Brain pericyte (primary cell): ENCODE measurements around the gene ACOT12.

Experiments used
- DNase-seq: peaks from one replicate; pipeline ENCODE4 v3.0.0-alpha.2; 2012; ENCODE audit warnings: low read depth, low spot score

The ACOT12 gene

DNA sequence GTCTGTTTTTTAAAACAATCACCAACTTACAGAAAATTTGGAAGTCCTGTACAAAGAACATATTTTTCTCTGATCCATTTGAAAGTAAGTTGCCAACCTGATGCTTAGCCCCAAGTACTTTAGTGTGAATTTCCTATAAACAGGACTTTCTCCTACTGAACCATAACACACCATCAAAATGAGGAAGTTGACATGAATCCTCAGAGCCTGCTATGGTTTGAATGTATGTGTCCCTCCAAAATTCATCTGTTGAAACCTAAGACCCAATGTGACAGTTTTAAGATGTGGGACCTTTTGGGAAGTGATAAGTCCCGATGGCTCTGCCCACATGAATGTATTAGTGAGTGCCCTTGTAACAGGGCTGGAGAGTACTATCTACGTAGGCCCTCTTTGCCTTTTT lies 6.4 kb upstream of the ACOT12 start:
- DNase-seq = no peak

DNA sequence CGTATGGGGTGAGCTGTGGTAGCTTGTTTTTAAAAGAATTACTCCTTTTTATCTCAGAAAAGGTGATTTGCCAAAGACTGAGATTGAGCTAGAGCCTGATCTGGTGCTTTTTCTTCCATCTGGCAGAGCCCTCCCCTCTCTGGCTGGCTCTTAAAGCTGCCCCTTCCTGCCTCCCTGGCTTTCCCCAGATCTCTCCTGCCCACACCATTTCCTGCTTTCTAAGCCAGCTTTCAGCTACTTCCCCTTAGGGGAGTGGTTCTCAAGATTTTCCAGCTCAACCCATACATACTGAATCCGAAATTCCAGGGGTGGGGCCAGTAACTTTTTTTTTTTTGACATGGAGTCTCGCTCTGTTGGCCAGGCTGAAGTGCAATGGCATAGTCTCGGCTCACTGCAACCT lies 4.8 kb upstream of the ACOT12 start:
- DNase-seq = no peak

DNA sequence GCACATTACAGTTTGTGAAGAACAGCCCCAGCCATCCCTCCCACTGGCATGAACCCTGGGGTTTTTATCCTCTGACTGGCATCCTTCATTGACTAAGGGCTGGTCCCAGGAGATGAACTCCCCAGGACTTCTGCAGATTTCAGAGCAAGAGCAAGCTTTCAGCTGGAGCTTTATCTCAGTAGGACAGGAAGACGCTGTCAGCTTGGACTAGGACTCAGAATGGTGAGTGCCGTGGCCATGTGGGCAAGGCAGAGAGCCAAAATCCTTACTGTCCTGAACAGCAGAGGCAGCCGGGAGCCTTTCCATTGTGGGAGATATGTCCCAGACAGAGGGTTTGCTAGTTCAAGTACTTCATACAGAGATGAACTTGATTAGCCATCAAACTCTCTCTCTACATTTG lies 3.2 kb upstream of the ACOT12 start:
- no peak for DNase-seq

DNA sequence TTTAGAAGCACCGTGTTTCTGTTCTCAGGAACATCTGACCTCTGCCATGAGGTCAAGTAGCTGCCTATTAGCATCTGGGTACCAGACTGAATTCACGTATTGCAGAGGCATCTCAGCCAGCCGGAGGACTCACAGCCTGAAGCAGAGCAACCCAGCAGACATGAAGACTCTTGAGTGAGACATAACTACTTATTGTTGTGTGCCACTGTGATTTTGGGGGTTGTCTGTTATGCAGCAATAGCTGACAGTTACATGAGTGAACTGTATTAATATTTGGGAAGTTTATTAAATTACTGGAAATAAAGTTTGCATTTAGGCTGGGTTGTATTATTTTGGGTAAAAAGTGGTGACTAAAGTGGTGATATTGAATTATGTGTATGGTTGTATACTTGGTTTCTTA lies 1.3 kb upstream of the ACOT12 start:
- no peak for DNase-seq

DNA sequence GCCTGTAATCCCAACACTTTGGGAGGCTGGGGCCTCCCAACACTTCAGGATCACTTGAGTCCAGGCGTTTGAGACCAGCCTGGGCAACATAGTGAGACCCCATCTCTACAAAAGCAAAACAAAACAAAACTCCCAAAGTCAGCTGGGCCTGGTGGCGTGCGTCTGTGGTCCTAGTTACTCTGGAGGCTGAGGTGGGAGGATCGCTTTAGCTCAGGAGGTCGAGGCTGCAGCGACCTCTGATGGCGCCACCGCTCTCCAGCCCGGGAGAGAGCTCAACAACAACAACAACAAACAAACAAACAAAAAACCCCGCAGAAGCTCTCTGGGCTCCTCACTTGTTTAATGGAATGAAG lies 528 bp downstream of the ACOT12 start:
- DNase-seq = no peak

DNA sequence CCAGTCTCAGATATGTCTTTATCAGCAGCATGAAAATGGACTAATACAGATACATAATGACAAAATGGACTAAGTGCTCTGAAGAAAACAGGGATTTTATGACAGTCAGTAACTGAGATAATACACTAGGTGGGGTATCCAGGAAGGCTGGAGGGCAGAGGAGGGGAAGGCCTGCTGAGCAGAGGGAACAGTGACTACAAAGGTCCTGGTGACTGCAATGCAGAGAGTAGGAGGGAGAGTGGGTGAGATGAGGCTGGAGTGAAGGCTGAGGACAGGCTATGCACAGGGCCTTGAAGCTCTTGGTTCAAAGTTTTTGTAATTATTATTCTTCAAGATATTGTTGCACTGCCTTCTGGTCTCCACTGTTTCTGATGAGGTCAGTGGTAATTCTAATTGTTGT lies 4.9 kb downstream of the ACOT12 start:
- no peak for DNase-seq

DNA sequence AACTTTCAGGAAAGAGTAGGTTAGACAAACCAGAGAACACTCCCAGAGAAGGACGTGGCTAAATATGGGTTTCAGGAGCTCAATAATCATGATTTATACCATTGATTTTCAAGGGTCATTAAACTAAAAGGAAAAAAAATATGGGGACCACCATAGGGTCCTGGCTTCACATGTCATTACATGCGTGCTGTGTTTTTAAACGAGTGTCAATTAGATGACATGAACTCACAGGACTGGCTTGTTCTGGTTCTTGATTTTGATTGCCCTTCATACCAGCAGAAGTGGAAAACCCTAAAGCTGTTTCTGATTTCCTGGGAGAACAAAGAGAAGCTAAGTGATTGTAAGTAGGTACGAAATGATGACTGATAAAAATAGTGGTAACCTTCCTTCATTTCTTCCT lies 5.8 kb downstream of the ACOT12 start:
- DNase-seq = no peak

DNA sequence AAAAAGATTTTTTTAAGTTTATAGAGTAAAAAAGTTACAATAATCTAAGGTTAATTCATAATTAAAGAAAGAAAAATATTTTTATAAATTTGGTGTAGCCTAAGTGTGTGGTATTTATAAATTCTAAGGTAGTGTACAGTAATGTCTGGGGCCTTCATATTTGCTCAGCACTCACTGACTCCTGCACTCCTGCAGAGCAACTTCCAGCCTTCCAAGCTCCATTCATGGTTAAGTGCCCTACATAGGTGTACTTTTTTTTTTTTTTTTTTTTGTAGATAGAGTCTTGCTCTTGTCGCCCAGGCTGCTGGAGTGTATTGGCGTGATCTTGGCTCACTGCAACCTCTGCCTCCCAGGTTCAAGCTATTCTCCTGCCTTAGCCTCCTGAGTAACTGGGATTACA lies 10.1 kb downstream of the ACOT12 start:
- no peak for DNase-seq

DNA sequence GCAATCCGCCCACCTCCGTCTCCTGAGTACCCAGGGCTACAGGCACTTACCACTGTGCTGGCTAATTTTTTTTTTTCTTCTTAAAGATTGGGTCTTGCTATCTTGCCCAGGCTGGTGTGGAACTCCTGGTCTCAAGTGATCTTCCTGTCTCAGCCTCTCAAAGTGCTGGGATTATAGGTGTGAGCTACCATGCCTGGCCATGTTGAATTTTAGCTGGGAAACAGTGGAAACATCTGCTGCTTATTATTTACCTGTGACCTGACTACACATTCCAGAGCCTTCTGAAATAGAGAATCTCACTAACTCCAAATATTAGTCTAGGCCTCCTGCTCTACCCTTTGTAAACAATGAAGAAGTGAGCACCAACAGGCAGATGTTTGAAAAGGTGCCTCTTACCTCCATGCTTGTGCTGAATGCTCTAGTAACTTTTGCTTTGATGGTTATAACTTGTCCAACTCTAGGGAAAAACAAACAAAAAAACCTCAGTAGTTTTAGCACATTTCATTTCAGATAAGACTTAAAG lies 22.5 kb downstream of the ACOT12 start:
- no peak for DNase-seq

DNA sequence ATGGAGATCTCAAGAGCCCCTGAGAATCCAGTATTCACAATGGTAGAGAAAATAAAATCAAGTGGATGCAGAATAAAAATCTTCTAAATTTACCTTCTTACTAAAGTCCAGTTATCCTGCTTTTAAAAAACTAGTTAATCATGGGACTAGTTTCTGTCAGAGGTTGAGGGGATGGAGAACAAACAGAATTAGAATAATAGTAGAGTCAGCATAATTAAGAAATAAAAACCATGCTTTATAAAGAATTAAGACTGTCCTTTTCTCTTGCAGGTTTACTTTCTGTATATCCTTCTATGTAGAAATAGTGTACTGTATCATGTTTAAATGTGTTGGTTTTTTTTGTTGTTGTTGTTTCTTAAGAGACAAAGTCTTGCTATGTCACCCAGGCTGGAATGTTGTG lies 23.0 kb downstream of the ACOT12 start:
- no peak for DNase-seq

DNA sequence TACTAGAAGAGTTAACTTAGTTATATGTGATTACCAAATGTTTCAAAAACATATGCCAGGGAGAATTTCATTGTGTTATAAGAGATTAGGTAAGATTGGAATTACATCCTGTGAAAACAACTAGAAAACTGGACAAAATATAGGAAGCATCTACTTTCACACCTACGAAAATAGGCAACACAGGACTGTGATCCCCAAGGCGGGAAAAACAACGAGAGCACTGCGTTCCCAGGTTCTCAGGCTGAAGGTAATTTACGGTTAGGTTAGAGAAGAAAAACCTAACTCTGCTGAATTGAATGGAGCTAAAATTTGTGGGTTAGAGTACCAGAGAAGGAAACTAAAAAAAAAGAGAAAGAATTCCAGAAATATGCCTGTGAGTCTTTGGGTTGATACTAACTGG lies 28.4 kb downstream of the ACOT12 start:
- no peak for DNase-seq

DNA sequence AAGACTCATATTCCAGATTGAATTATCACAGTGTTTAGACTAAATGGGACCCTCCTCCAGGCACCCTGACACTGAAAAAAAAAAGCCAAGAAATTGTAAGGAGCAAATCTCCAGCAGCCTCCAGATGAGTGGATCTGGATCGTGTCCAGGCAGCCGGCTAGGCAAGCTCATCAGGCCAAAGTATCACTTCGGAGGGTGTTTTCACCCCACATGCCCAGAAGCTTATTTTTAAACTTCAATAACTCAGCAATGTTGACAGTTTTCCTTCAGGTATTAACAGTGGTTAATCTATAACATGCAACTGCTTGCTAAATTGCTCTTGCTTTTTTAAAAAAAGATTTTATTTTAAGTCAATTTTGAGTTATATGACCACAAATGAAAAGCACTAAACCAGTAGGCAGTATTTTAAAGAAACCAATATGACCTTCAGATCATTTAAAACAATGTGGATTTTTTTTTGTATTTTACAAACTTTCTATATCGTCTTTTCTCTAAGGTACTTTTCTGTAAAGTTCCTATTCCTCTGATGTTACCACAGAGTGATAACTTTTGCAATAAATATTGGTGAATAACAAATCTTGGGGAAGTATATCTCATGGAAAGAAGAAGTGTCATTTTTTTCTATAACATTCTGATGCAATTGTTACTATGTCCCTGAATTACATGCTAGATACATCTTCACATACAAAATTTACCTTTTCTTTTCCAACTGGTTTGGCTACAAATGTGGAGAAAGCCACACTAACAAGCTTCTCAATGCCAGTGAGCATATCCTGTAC lies 30.7 kb downstream of the ACOT12 start:
- DNase-seq = no peak

DNA sequence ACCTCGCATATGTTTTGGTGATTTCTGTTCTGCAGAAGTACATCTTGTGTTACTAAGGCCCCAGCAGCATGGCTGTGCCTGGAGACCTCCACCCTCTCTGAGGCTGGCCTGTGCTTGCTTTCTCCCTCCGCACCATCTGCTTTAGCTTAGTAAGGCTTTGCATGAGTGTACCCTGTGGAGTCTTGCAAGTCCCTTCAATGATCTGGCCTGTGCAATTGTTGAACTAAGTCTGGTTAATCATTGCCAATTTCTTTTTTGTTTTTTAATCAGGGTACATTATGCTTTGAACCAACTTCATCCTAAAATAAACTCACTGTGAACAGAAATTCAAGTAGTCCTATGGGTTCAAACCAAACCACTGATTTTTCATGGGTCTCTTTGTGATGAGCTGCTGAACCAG lies 32.3 kb downstream of the ACOT12 start:
- DNase-seq = no peak

DNA sequence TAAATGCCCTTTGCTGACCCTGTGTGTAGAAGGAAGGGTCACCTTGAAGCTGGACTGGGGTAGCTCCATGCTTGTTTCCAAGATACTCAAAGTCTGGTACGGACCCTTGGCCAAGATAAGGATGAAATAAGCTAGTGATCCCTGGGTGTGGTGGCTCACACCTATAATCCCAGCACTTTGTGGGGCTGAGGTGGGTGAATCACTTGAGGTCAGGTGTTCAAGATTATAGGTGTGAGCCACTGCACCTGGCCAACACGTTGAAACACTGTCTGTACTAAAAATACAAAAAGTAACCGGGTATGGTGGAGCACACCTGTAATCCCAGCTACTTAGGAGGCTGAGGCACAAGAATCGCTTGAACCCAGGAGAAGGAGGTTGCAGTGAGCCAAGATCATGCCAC lies 33.3 kb downstream of the ACOT12 start:
- DNase-seq = no peak

DNA sequence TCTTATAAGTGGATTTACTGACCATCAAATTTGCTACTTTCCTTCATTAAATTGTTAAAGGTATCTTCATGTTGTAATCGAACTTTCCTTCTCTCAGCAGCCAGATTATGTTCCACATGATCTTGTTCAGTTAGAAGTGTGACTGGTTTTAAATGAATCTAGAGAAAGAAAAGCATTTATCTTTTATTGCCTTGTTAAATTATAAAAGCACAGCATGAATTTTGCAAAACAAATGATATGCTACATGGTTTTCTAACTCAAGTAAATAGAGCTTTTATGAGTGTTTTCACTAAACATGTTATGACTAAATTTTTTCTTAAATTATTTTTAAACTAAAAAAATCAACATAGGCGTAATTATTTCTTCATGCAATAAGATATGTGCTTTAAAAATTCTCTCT lies 34.1 kb downstream of the ACOT12 start:
- DNase-seq = no peak

DNA sequence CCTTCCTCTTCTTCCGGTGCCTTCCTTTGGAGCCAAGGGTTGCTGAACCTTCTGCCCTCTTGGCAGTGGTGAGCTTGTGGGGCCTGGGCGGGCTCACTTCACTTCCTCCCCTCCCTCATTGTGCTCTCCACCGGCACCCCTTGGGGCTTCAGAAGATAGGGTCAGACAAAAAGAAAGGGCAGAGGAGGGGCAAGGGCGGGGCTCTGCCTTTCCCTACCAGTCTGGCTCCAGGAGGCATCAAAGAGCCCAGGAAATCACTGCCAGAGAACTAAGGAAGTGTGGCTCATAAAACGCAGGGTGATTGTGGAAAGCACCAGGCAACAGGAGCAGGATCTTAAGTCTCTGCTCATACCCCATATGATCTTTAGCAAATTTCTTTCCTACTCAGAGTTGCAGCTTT lies 34.8 kb downstream of the ACOT12 start:
- DNase-seq = no peak

DNA sequence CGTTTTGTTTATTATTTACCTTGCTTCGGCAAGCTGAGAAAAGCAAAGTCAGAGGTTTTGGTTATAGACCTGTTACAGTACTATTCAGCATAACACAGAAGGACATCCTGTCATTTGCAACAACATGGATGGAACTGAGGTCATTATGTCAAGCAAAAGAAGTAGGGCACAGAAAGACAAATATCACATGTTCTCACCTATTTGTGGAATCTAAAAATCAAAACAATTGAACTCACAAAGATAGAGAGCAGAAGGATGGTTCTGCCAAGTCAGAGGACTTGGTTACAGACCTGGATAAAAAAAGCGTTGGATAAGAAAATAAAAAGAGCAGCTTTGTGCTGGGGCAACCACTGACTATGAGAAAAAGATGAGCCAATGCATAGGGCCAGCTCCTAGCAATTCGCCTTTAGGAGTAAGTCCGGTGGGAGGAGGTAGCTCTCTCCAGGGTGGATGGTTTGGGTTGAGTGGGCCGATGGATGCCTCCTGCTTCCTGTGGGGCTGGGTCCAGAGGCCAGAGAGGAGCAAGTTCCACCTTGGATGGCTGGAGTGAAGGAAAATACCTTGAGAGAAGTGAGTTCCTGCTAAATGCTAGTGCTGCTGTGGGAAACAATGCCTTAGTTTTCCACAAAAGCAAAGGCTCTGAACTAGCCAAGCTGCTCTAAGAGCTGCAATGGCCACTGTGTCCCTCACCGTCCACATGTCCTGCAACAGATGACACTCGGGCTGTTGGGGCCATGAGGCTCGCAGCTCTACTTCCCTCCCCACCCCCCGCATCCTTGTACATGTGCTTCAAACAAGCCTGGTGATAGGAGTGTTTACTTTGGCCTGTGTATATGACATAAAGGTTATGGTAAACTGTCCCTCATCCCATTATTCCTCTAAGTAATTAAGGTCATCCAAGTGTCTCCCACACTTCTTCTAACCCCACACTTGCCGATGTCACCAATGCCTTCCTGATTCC lies 38.4 kb downstream of the ACOT12 start:
- DNase-seq = no peak

DNA sequence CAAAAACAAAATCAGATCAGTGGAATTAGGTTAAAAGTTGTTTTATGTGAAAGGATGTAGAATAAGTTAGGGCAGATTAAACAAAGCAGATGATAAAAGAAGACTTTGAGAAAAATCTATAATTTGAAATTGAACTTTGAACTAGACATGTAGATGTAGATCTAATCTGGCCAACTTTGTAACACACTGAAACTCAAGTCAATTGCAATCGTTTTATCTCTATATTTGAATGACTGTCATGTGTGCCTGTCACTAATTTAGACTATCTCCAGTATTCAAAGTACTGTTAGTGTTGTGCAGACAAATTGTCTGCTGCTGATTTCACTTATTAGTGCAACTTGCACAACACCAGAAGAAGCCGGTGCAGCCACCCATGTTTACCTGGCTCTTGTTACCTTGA lies 39.8 kb downstream of the ACOT12 start:
- DNase-seq = no peak

DNA sequence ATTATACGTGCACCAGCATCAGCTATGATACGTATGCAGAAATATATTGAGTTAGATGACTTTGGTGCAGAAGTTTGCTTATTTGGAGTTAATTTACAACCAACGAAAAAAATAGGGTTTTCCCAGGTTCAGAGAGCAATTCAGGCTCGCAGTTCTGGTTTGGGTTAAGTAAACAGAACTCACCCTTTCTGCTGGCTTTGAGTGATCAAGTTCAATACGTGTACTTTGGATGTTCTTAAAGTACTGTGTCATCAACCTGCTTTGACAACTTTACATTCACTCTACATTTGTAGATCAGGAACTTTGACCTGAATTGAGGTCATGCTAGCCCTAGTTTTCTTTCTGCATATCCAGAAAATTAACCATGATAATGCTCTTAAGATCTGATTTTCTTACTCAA lies 40.7 kb downstream of the ACOT12 start:
- no peak for DNase-seq

DNA sequence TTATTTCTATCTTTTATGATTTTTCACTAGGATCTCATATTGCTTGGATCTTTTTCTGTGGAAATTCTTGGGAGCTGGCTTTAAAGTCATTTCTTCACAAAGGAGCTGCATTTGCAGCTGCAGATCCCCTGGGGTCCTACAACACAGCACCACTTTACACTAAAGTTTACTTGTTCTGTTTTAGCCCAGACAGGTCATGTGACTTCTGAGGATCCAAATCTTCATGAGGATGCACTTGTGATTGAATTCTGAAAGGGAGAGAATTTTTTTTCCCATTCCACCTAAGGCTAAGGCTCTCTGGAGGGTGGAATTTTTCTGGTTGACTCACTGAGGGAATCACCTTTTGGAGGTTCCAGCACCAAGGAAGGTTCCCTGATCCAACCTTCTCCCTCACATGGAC lies 43.4 kb downstream of the ACOT12 start:
- DNase-seq = no peak

DNA sequence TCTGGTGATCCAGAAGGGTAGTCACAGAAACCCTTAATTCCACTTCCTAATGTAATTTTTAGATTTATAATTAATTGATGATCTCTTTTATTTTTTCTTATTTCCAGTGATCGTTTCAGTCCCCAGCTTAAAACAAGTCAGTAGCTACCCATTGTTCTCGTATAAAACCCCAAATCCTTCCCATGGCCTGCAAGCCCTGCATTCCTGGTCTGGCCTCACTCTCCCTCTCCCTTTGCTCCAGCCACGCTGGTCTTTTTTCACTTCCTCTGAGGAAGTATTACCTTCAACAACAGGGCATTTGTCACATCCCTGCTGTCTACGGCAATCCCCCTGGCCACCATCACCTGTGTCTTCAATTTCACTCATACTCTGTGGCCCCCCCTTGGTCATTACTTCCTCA lies 44.8 kb downstream of the ACOT12 start:
- no peak for DNase-seq

DNA sequence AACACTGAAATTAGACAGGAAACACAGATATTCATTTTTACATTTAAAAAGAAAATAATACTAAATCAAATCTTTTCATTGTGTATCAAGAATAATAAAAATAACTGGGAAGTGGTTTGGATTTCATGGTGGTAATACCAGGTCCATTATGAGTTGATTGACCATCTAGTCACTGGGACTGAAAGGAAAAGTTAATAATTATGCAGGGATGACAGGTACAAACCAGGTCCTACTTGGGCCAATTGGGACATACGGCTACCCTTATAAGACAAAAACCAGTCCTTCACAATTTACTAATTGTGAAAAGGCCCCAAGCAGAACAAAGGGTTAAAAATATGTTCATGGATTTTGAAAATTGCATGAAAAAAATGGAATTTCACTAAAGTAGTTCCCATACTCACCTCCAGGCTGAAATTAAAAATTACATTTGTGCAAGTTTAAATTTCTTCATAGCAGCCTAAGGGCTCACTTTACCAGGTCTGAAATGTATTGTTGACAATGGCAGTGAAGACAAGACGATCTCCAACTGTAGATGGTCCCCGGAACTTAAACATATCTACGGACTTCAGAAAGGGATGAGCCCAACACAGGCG lies 48.4 kb downstream of the ACOT12 start:
- no peak for DNase-seq

DNA sequence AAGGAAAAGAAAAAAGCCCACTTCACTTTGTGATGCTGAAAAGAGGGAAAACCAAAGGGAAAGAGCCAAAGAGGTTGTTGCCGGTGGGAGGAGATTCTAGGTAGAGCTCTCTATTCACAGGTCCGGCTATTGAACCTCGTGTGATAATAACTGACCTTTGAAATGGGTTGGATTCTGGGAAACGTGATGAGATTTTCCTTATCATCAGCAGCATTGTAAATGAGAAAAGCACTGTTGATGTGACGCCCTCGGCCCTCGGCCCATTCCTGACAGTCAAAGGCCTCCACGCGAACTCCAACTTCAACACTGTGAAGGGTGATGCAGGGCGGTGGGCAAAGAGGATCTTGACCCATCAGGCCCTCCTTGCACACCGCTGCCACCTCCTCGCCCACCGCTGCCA lies 49.2 kb downstream of the ACOT12 start:
- DNase-seq = no peak
